Fibroblast of the aortic adventitia (primary cell): Measurements from ENCODE around the gene KCNK6. TPM values are rescaled to one million over a fixed set of nuclear protein-coding genes. Genes with fewer than 3 reads are reported as not detected.
"Not testable (repeated sequence)": the region's sequence is repeated elsewhere in the genome, so short reads cannot be mapped to it uniquely, and the experiment has no call there.

Experiments
- DNase-seq: peaks from one replicate; pipeline ENCODE4 v3.0.0-alpha.2; 2010; ENCODE audit warnings: low read depth
- H3K4me3 ChIP-seq: 2 replicates; pipeline ENCODE4 v1.5.1; 2011; ENCODE audit warnings: low read depth, mild to moderate bottlenecking, control low read depth, low read length, moderate library complexity
- total RNA-seq: library from RNA; depleted of rRNA; stranded (reverse); fragments of >200 nt; gene quantifications from 2 replicates; pipeline ENCODE4 v1.2.3, GENCODE V29; 2012; ENCODE audit warnings: low replicate concordance
- TF ChIP-seq, protein P1 (sequence below): IDR thresholded peaks from 2 replicates; pipeline ENCODE4 v1.5.1; 2011; ENCODE audit warnings: mild to moderate bottlenecking, low read length, control low read depth, inconsistent platforms; ENCODE audit not compliant: insufficient read depth

The KCNK6 gene
- total RNA-seq, 1 donor, result 3.6 TPM

DNA sequence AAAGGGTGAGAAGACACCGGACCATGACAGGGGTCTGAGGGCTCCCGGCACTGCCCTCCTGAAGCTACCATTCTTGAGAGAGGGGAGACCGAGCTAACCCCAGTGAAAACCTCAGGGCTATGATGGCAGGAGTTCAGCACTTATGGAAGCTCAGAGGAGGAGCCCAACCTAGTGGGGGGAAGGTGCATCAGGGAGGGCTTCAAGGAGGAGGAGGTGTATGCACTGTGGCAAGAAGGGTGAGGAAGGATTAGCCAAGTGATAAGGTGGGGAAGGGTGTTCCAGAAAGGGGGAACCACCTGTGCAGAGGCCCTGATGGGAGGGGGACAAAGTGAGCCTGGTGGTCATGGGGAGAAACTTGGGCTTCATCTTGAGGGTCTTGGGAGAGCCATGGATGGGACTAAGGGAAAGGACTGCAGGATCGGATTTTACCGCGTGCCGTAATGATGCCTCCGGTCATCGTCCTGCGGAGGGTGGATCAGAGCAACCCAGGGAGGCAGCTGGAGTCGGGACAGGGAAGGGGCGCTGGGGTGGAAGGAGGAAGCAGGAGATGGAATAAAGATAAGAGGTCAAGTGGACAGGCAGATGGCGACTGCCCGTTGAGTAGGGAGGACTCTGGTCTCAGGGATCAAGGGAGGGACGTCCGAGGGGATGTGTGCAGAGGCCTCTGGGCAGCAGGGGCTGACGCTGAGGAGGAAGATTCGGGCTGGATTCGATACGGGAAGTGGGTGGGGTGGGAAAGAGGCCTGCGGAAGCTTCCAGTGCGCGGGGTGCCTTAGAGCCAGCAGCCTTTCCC lies 41.4 kb downstream of the KCNK6 start:
- H3K4me3 ChIP-seq, result peak overlapping the region; percentile 69
- TF ChIP-seq, protein P1, sequence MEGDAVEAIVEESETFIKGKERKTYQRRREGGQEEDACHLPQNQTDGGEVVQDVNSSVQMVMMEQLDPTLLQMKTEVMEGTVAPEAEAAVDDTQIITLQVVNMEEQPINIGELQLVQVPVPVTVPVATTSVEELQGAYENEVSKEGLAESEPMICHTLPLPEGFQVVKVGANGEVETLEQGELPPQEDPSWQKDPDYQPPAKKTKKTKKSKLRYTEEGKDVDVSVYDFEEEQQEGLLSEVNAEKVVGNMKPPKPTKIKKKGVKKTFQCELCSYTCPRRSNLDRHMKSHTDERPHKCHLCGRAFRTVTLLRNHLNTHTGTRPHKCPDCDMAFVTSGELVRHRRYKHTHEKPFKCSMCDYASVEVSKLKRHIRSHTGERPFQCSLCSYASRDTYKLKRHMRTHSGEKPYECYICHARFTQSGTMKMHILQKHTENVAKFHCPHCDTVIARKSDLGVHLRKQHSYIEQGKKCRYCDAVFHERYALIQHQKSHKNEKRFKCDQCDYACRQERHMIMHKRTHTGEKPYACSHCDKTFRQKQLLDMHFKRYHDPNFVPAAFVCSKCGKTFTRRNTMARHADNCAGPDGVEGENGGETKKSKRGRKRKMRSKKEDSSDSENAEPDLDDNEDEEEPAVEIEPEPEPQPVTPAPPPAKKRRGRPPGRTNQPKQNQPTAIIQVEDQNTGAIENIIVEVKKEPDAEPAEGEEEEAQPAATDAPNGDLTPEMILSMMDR, result no peak
- no peak for DNase-seq

DNA sequence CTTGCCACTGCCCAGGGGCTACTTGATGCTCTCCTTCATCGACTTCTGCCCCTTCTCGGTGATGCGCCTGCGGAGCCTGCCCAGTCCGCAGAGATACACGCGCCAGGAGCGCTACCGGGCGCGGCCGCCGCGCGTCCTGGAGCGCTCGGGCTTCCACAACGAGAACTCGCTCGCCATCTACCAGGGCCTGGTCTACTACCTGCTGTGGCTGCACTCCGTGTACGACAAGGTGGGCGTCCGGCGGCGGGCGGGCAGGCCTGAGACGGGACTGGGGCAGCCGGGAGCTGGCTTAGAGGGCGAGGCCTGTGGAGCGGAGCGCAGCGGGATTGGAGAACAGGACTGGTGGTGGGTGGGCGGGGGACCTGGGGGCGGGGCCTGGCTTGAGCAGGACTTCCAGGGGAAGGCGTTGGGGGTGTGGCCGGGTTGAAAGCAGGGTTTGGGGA lies 42.0 kb downstream of the KCNK6 start:
- TF ChIP-seq, protein P1, result peak; percentile 36
- peak overlapping the region; percentile 69 for H3K4me3 ChIP-seq
- DNase-seq, result peak; percentile 48

DNA sequence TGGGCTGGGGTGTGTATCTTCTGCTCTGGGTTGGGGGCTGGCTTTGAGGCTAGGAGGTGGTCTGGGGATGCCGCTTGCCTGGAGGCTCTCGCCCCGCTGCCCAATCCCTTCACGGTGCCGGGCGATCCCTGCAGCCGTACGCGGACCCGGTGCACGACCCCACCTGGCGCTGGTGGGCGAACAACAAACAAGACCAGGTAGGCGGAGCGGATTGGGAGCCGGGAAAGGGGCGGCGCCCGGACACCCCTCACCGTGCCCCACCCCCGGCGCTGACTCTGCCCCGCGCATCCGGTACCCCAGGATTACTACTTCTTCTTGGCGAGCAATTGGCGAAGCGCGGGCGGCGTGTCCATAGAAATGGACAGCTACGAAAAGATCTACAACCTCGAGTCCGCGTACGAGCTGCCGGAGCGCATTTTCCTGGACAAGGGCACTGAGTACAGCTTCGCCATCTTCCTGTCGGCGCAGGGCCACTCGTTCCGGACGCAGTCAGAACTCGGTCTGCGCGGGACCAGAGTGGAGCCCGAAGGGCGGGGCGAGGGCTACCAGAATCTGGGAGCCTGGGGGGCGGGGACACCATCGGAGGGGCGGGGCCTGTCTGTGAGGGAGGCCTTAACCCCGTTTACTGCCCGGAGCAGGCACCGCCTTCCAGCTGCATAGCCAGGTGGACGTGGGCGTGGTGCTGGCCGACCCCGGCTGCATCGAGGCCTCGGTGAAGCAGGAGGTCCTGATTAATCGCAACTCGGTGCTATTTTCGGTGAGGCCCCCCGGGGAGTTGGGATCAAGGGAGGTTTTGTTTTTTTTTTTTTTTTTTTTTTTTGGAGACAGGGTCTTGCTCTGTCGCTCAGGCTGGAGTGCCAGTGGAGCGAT lies 42.7 kb downstream of the KCNK6 start:
- TF ChIP-seq, protein P1, result no peak
- DNase-seq, result peak; percentile 36
- H3K4me3 ChIP-seq, result peak overlapping the region; percentile 69

DNA sequence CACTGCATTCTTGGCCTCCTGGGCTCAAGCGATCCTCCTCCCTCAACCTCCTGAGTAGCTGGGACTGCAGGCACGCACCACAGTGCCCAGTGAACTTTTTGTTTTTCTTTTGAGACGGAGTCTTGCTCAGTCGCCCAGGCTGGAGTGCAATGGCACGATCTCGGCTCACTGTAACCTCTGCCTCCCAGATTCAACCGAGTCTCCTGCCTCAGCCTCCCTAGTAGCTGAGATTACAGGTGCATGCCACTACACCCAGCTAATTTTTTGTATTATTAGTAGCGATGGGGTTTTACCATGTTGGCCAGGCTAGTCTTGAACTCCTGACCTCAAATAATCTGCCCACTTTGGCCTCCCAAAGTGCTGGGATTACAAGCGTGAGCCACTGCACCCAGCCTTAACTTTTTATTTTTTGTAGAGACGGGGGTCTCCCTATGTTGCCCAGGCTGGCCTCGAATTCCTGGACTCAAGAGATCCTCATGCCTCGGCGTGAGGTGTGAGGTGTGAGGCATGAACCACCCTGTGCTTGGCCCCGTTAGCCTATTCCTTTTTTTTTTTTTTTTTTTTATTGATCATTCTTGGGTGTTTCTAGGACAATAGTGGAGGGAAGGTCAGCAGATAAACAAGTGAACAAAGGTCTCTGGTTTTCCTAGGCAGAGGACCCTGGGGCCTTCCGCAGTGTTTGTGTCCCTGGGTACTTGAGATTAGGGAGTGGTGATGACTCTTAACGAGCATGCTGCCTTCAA lies 43.5 kb downstream of the KCNK6 start:
- H3K4me3 ChIP-seq, result peak overlapping the region; percentile 69
- not testable (repeated sequence) for DNase-seq

DNA sequence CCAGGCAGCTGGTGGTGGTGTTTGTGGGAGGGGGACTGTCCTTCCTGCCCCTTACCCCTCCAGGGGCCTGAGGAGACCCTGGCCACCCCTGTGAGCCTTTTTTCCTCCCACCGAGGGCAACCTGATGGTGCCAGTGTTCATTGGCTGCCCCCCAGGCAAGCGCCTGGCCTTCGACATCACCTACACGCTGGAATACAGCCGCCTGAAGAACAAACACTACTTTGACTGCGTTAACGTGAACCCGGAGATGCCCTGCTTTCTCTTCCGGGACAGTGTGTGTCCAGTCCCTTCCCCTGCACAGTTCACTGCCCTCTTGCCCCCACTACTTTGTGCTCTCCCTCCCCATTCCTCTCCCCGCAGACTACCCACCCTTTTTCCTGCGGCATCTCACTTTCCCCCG lies 47.4 kb downstream of the KCNK6 start:
- no peak overlapping the region for H3K4me3 ChIP-seq
- no peak for DNase-seq
- TF ChIP-seq, protein P1, result no peak

DNA sequence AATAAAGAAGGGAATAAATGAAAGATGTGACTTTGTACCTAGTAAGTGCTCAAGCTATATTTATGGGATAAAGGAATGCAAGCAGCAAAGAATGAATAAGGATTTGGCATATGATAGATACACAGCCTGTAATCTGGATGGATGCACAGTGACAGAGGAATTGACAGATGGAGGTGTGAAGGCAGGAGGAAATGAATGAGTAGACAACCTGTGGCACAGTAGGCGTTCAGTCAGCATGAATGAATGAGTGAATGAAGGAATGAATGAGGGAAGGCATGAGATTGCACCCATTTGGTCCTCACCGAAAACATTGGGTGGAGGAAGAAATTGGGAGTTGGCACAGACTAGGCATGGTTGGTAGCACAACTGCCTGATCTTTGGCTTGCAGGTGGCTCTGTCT lies 49.9 kb downstream of the KCNK6 start:
- H3K4me3 ChIP-seq, result no peak overlapping the region
- DNase-seq, result no peak
- TF ChIP-seq, protein P1, result no peak

DNA sequence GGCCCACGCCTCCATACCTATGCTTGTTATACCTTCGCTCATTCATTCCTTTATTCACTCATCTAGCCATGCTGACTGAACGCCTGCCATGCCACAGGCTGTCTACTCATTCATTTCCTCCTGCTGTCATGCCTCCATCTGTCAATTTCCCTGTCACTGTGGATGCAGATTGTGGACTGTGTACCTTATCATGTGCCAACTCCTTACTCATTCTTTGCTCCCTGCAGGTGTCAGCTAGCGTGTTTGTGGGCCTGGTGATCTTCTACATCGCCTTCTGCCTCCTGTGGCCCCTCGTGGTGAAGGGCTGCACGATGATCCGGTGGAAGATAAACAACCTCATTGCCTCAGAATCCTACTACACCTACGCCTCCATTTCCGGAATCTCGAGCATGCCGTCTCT lies 50.7 kb downstream of the KCNK6 start:
- no peak for DNase-seq

More for the DNA sequence above, 50.7 kb downstream of the KCNK6 start:
- no peak overlapping the region for H3K4me3 ChIP-seq
- TF ChIP-seq, protein P1, result no peak
